ENCODE measurements around the gene SPON1. TPM values are rescaled to one million over a fixed set of nuclear protein-coding genes. Genes with fewer than 3 reads are reported as not detected.

SPON1 gene
- total and polyA plus RNA-seq, 8 donors = 0.83 to 17.5 (median 1.7) TPM

DNA sequence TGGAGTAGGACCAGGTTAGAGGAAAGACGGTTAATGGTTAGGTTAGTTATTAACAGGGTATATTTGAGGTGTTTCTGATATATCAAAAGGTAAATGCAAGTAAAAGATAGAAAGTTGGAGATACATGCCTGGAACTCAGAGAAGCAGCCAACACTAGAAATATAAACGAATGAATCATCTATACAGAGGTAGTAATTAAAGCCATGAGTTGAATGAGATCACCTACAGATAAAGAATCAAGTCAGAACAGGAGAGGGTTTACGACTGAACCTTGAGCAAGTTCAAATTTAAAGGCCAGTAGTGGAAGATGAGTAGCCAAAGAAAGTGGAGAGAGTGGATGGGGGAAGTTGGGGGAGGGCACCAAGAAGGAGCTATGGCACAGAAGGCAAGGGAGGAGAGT, 73.9 kb downstream of the SPON1 start:
- Histone ChIP-seq H3K36me3 (no peaks in the 10 kb centered on the region), H3K9me3 (no peaks in the 10 kb centered on the region), H3K4me1 (no peaks in the 10 kb centered on the region), H3K27me3 (no peaks in the 10 kb centered on the region), H3K4me3 (no peak overlapping the region), H3K27ac (no peak overlapping the region)
- FAIRE-seq (no peak), ATAC-seq (no peak), DNase-seq (no peak)
- intact Hi-C loops (cut with DNase I) = no loop called here
- no peak for TF ChIP-seq CTCF (IDR thresholded peaks at IDR 0.05)
- 22 to 38% methylated on average over 3 of the region's 3 CpGs for WGBS, 2 donors

DNA sequence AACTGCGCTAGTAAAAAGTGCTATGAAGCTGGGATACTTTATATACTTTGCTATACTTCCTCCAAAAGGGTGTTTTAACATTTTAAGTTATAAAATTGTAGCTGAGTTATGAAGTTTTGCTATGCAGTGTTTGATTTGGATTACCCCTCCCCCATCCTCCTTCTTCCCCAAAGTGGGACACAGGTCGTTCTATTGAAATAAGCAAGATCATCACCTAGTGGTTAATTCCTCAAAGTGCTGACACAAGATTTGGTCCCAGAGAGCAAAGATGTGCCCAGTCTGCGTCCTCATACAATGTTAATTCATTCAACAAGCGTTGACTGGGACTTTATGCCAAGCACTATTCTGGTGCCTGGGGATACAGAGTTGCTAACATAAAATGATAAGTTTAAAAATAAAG, 78.5 kb downstream of the SPON1 start:
- Histone ChIP-seq H3K36me3 (no peaks in the 10 kb centered on the region), H3K4me1 (no peaks in the 10 kb centered on the region), H3K9me3 (no peaks in the 10 kb centered on the region), H3K27me3 (no peaks in the 10 kb centered on the region), H3K27ac (no peak overlapping the region), H3K4me3 (no peak overlapping the region)
- WGBS, 2 donors = 56 to 62% methylated on average over 4 of the region's 4 CpGs
- ATAC-seq = no peak
- DNase-seq = no peak
- no peak for FAIRE-seq
- intact Hi-C loops (cut with DNase I) = no loop called here
- TF ChIP-seq CTCF (IDR thresholded peaks at IDR 0.05) = no peak

GRCh38 chr11:14041565-14041964, 79.0 kb downstream of the SPON1 start:
- DNase-seq (no peak), ATAC-seq (no peak), FAIRE-seq (no peak)
- Histone ChIP-seq H3K27me3 (no peaks in the 10 kb centered on the region), H3K4me1 (no peaks in the 10 kb centered on the region), H3K27ac (no peak overlapping the region), H3K9me3 (no peaks in the 10 kb centered on the region), H3K36me3 (no peaks in the 10 kb centered on the region), H3K4me3 (no peak overlapping the region)
- no peak for TF ChIP-seq CTCF (IDR thresholded peaks at IDR 0.05)
- 32 to 56% methylated on average over 4 of the region's 4 CpGs for WGBS, 2 donors
- intact Hi-C loops (cut with DNase I) = no loop called here

- TF ChIP-seq CTCF (IDR thresholded peaks at IDR 0.05) = no peak
- H3K27ac ChIP-seq = no peak overlapping the region
- intact Hi-C loops (cut with DNase I) = no loop called here
- ATAC-seq (no peak), FAIRE-seq (no peak), DNase-seq (no peak)
- H3K27me3 ChIP-seq = no peaks in the 10 kb centered on the region
- 79 to 93% methylated on average over 4 of the region's 4 CpGs for WGBS, 2 donors
- no peaks in the 10 kb centered on the region for H3K4me1 ChIP-seq
- H3K36me3 ChIP-seq = no peaks in the 10 kb centered on the region
- H3K9me3 ChIP-seq = no peaks in the 10 kb centered on the region
- no peak overlapping the region for H3K4me3 ChIP-seq
Observed at GRCh38 chr11:14042686-14043465, 80.4 kb downstream of the SPON1 start.

DNA sequence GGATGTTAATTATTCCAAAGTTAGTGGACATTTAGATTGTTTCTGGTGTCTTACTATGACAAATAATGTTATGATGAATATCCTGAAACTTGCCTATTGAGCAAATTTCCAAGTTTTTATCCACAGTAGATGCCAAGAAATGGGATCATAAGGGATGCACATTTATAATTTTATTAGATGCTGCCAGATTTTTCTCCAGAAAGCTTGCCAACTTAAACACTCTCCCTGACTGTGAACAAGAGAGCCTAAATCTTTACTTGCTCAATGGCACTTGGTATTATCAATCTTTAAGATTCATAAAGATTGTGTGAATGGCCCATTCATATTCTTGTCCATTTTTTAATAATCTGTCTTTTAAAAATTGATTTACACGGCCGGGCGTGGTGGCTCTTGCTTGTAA, 82.4 kb downstream of the SPON1 start:
- Histone ChIP-seq H3K36me3 (no peaks in the 10 kb centered on the region), H3K27me3 (no peaks in the 10 kb centered on the region), H3K4me1 (no peaks in the 10 kb centered on the region), H3K4me3 (no peak overlapping the region), H3K27ac (no peak overlapping the region), H3K9me3 (no peaks in the 10 kb centered on the region)
- WGBS, 2 donors = 90 to 95% methylated on average over 3 of the region's 3 CpGs
- intact Hi-C loops (cut with DNase I) = no loop called here
- TF ChIP-seq CTCF (IDR thresholded peaks at IDR 0.05) = no peak
- no peak for ATAC-seq
- no peak for FAIRE-seq
- no peak for DNase-seq

Data from pancreas (tissue), 10 donors.